SK-N-MC (cell line): ENCODE measurements around the gene MAGI2.

Experiments used
- EZH2 ChIP-seq: fragments of 200-600 bp; sonication (generic); IDR thresholded peaks from one replicate; pipeline ENCODE4 v1.6.1; 2017; ENCODE audit warnings: antibody characterized with exemption
- POLR2AphosphoS5 ChIP-seq: IDR thresholded peaks from 2 replicates; pipeline ENCODE4 v1.6.1; 2012; ENCODE audit warnings: mild to moderate bottlenecking, low read depth, low read length, borderline replicate concordance

DNA sequence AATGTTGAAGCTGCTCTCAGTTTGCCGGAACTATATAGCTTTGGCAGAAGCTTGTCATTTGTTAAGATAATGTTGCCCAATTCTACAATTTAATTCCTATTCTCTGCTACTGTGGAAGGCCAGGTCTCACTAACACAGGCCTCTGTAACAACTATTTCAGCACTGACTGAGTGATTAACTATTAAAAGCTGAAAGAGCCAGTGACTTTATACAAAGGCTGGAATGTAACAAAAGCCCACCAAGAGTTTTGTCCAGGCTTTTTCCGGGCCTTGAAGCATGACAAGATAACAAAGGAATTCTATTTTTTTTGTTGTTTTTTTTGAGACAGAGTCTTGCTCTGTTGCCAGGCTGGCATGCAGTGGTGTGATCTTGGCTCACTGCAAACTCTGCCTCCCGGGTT lies 859.3 kb downstream of the MAGI2 start:
- TF ChIP-seq EZH2: no peak
- no peak for TF ChIP-seq POLR2AphosphoS5
